GM23248 (cell line): ENCODE measurements around the gene DNAJC17.

Experiments
- EZH2 ChIP-seq: fragments of 200-600 bp; sonication (generic); IDR thresholded peaks from 2 replicates; pipeline ENCODE4 v1.6.1; 2018; ENCODE audit warnings: antibody characterized with exemption, mild to moderate bottlenecking; ENCODE audit not compliant: insufficient read depth, poor library complexity, severe bottlenecking
- EZH2phosphoT487 ChIP-seq: fragments of 200-600 bp; sonication (generic); IDR thresholded peaks from 2 replicates; pipeline ENCODE4 v1.6.1; 2018; ENCODE audit warnings: antibody characterized with exemption, moderate library complexity, mild to moderate bottlenecking, low read depth; ENCODE audit not compliant: insufficient read depth

DNA sequence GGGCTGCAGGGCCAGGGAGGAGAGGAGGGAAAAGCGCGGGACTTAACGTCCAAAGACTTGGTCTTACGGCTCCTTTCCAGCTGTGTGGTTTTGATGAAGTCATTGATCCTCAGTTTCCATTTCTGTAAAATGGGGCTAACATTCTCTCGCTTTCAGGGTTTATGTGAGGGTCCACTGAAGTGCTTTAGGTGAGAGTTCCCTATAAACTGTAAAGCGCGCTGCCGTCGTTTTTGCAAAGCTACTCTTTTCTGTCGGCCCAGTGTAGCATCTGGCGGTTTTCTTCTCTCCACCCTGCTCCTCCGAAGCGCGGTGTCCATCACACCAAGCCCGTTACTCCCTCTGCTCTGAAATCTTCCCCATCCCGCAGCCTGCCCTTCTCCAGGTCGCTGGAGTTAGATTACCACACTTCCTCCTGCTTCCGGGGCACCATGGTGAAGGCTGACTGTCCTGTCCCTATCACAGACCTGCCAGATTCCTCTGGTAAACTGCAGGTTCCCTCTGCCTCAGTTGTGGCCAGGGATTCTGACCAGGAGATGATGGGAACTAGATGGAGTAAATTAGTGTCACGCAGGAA is 702 bp upstream of the DNAJC17 start:
- TF ChIP-seq EZH2phosphoT487 (no peak), EZH2 (no peak)
